KOPT-K1 (cell line): Measurements from ENCODE around the gene PACSIN2.

Source experiments
- H3K27ac ChIP-seq: fragments of 200-600 bp; sonication (generic); 2 replicates; pipeline ENCODE4 v1.5.1; 2016; ENCODE audit warnings: antibody characterized with exemption, mild to moderate bottlenecking, low read depth, low read length; ENCODE audit not compliant: poor library complexity, severe bottlenecking
- H3K36me3 ChIP-seq: fragments of 200-600 bp; sonication (generic); 2 replicates; pipeline ENCODE4 v1.5.1; 2017; ENCODE audit warnings: antibody characterized with exemption, mild to moderate bottlenecking, low read length, moderate library complexity; ENCODE audit not compliant: insufficient read depth
- H3K9me3 ChIP-seq: fragments of 200-600 bp; sonication (generic); 2 replicates; pipeline ENCODE4 v1.5.1; 2017; ENCODE audit warnings: antibody characterized with exemption, low read length, mild to moderate bottlenecking; ENCODE audit not compliant: insufficient read depth, poor library complexity, severe bottlenecking

PACSIN2 gene

DNA sequence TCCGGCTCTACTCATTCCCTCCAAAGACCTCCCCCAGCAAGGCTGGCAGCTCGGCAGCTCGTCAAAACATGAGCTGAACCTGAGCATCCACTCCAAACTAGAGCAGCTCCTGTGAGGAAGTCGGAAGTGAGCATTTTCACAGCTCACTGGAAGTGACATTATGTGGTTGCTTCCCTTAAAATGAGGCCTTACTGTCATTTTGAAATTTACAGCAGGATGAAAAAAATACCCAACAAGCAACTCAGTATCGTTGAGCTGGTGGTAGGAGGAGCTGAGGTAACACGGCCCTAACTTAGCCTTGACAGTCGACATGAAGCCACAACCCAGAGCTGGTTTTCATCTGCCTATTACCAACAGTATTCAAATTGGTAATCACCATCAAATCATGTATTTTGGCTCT lies 119.9 kb downstream of the PACSIN2 start:
- H3K27ac ChIP-seq: no peak overlapping the region

DNA sequence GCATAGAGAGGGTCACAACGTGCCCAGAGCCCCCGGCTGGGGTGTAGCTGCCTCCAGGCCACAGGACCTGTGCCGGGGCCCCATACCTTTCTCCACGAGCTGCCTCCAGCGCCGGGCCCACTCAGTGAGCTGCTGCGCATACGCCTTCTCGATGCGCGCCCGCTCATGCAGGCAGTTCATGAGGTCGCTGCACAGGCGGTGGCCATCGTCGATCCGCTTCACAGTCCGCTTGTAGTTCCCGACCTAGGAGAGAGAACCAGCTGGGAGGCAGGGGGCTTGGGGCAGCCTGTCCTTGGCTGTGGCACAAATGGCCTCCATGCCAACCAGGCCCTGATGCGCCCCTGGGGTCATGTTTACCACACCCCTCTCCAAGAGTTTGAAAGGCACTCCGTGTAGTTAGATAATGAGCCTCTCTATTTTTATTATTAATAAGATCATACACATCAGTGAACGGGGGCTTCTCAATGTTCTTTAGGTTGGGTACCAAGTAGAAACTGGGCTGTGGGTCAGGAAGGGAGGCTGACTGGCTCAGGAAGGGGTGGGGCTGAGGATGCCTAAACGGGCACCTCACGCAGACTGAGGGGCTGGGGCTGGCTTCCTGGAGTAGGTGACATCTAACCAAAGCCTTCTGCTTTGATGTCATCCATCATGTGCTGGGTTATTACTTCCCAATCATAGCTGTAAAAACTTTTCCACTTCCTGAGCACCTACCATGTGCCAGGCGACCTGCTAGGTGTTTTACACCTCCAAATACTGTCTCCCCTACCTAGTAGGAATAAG lies 121.4 kb downstream of the PACSIN2 start:
- Histone ChIP-seq H3K36me3 (peaks cover 40% of the 10 kb centered on the region), H3K27ac (no peak overlapping the region)

More for the DNA sequence above, 119.9 kb downstream of the PACSIN2 start:
- H3K36me3 ChIP-seq: peaks cover 26% of the 10 kb centered on the region; the same call in 1 of the 2 replicates
- H3K9me3 ChIP-seq: no peaks in the 10 kb centered on the region

DNA sequence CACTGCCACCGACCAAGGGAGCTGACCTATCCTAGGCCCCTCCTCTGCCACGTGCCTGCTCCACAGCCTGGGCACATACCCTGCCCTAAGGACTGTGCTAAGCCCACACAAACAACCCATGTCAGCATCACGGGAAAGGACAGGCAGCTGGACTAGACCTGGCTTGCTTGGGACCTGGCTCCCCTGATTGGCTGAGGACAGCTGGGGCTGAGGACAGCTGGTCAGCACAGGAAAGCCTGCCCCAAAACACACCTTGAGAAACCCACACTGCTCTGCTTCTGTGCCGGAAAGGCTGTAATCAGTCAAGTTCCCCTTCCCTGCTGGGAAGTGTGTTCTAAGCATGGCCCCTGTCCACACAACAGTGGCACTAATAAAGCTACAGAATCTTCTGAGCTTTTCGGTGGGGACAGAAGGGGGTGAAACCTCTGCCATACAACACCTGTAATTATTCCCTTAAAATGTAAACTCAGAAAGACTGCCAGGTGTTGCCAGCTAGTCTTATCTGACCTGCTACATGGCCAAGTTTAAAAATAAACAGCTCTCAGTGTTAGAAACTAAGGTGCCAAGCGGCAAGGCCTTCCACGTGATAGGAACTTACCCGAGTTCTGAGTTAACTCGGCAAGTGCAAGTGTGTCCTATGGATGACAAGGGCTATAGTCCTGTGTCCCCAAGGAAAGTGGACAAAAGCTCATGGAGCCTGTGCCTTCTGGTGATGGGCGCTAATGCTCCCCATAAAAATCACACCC lies 122.2 kb downstream of the PACSIN2 start:
- Histone ChIP-seq H3K27ac (no peak overlapping the region), H3K36me3 (peaks cover 49% of the 10 kb centered on the region), H3K9me3 (no peaks in the 10 kb centered on the region)

More for the DNA sequence above, 121.4 kb downstream of the PACSIN2 start:
- no peaks in the 10 kb centered on the region for H3K9me3 ChIP-seq

DNA sequence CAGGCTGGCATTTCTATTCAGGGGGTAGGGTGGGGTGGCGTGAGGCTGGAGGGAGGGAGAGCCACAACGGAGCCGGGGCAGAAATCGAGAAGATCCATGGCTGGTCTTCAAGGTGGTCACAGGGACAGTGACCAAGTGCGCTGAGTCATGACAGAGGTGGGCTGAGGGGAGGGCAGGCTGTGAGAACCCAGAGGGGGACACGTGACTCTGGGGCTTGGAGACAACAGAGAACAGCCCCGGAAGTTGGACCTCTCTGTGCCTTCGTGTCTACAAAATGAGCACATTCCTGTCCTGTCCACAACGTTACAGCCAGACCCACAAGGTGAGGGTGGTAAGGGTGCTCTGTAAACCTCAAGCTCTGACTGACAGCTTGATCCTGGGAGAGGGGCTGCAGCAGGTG lies 122.8 kb downstream of the PACSIN2 start:
- Histone ChIP-seq H3K36me3 (peaks cover 54% of the 10 kb centered on the region), H3K27ac (no peak overlapping the region), H3K9me3 (no peaks in the 10 kb centered on the region)

DNA sequence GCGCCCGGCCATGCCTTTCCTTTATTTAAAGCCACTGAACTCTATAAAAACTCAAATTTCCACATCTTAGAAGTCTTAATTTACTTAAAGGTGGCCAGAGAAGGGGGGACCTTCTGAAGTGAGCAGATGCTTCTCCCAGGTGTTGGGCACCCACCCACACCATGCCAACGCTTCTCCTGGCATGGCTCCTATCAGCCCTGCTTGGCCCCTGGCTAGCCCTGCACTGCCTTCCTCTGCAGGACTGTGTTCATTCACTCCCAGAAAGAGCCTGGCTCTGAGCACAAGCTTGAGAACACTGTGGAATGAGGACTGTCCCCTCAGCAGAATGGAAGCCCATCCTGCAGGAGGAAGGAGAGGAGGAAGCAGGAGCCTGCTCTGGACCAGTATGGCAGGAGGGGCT lies 123.3 kb downstream of the PACSIN2 start:
- H3K36me3 ChIP-seq: peaks cover 59% of the 10 kb centered on the region
- H3K27ac ChIP-seq: no peak overlapping the region
- H3K9me3 ChIP-seq: no peaks in the 10 kb centered on the region

DNA sequence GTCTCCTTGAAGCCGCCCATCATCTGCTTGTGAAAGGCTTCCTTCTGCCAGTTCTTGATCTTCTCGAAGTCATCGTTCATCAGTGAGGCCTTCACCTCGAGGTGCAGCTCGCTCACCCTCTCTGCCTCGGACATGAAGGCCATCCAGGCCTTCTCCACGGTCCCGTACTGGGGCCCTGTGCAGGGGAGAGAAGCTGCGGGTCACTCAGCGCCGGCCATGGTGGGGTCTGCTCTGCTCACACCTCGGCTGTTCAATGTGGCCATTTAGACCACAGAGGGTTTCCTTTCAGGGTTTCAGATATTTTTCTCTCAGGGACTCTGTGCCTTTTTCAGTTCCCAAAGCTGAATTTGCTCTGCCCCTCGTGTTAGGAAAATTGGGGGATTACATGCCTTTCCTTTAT lies 123.9 kb downstream of the PACSIN2 start:
- H3K27ac ChIP-seq: no peak overlapping the region
- H3K36me3 ChIP-seq: peaks cover 66% of the 10 kb centered on the region
- H3K9me3 ChIP-seq: no peaks in the 10 kb centered on the region

DNA sequence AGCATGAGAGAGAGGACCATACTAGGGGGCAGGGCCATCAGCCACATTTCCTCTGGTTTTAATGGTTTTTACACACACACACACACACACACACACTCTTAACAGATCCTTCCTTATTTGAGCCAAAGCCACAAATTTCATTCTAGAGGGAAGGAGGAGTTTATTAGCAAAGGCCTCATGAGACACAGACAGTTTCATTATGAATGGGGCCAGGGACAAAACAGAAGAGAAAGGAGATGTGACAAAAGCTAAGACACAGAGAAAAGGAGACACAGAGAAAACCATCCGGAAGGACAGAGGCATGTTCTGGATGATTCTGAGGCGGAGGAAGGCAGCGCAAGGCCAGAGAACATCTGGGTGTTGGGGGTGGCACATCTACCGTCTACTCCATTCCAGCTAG lies 125.6 kb downstream of the PACSIN2 start:
- H3K36me3 ChIP-seq: peaks cover 82% of the 10 kb centered on the region
- H3K27ac ChIP-seq: no peak overlapping the region
- H3K9me3 ChIP-seq: no peaks in the 10 kb centered on the region

DNA sequence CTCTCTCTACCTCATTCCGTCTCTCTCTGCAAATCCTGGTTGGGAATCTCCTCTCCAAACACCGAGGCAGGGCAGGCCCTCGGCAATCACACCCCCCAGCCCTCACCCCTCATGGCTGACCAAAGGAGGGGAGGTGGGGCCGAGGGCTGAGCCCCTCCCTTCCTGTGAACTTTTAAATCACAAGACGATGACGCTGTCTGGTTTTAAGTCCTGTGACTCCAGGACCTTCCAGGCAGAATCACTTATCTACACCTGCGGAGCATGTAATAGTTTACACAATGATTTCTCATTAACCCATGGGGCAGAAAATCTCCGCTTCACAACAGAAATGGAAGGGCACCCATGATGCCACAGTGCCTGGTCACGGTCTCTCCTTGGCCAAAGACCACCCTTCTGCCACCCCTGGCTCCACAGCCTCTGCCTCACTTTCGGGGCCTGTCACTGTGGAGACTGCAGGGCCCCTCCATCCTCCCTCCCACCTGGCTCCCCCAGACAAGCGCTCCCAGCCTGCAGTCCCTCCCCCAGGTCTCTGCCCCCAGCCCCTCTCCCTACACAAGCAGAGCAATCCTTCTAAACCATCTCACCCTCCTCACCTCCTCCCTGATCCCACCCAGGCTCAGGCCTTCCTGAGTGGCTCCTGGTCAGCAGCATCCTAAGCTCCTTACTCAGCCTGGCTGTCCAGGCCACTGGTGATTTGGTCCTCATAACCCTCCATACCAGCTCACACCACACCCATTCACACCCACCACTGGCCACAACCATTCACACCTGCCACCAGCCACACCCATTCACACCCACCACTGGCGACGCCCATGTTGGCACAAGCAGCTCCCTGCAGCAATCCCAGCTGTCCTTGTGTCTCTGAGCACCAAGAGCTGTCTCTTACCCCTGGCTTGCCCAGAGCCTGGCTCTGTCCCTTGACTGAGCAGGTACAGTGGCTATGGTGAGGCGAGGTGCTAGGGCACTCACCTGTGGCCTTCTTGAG lies 127.1 kb downstream of the PACSIN2 start:
- Histone ChIP-seq H3K27ac (no peak overlapping the region), H3K9me3 (no peaks in the 10 kb centered on the region), H3K36me3 (peaks cover 95% of the 10 kb centered on the region)

DNA sequence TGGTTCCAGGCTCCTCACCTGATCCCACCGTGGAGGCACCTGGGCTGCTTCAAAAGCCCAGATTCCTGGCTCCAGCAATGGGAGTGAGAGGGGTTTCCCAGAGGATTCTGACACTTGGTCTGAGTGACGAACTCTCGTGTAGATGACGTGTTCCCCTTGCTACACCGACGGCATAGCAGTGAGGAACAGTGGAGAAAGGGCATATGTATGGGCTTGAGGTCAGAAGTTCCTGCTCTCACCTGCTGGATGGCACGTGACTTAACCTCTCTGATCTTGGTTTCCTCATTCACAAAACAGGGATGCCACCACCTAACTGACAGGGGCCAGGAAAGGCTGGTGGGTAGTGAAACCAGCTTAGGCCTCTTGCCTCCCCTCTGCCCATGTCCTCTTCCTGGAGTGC lies 127.8 kb downstream of the PACSIN2 start:
- H3K9me3 ChIP-seq: no peaks in the 10 kb centered on the region
- no peak overlapping the region for H3K27ac ChIP-seq
- peaks cover 96% of the 10 kb centered on the region for H3K36me3 ChIP-seq

DNA sequence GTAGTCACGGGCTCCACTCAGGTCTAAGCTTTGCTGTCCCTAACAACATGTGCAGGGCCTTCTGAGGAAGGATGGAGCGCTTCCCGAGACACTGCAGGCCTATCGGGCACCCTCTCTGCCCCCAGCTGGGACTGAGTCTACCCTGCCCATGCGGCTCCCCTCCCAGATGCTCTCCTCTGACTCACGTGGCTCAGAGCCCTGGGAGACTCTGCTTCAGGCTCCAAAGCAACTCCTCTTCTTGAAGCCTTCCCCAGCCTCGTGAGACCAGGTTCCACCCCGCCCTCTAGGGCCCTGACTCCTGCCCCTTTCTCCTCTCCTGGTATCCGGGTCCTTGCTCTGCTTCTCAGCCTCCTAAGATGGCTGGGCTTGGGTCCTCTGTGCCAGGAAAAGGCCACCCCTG lies 129.5 kb downstream of the PACSIN2 start:
- no peak overlapping the region for H3K27ac ChIP-seq
- no peaks in the 10 kb centered on the region for H3K9me3 ChIP-seq
- peaks cover 97% of the 10 kb centered on the region for H3K36me3 ChIP-seq

DNA sequence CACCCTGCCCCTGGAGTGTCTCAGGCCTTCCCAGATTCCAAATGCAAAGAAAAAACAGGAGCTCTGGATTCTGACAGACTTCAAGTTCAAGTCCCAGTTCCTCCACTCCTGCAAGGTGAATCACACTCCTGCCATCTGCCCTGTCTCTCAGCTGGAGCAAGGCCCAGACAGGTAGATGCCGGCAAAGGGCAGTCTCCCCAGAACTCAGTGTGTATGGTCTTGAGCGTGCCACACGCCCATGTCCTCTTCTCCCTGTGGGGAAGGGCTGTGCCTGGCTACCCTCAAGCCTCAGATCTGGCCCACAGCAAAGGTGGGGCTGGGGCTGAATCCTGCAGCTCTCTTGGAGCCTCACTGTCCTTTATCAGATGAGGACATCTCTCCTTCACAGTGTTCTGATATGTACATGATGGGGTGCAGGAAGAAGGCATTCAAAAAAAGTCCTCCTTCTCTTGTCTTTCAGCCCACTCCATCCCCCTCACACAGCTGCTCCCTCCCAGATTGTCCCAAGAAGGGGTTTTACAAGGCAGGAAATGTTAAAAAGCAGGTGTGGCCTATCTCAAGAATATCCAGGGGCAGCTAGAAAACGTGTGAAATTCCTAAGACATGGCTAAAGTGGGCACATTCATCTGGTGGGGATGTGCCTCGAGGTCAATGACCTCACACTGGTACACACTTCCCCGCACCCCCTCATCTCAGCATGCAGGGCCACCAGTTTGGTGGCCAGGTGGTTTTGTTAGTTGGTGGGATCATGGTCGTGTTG lies 130.2 kb downstream of the PACSIN2 start:
- no peak overlapping the region for H3K27ac ChIP-seq

DNA sequence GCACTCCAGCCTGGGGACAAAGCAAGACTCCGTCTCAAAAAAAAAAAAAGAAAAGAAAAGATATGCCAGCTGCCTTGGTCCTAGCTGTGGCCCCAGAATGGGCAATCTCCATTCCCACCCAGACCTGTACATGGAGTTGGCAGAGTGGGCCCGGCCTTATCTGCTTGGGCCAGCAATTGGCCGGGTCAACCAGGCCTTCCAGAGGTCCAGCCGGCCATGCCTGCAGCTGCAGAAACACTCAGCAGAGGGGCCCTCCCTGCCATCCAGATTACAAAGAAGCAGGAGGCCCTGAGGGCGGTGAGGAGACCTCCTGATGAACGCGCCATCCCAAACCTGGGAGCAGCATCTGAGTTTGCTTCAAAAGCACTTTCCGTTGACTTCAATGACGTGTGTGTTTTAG lies 131.0 kb downstream of the PACSIN2 start:
- no peaks in the 10 kb centered on the region for H3K9me3 ChIP-seq

More for the DNA sequence above, 130.2 kb downstream of the PACSIN2 start:
- H3K9me3 ChIP-seq: no peaks in the 10 kb centered on the region
- peaks cover 98% of the 10 kb centered on the region for H3K36me3 ChIP-seq

DNA sequence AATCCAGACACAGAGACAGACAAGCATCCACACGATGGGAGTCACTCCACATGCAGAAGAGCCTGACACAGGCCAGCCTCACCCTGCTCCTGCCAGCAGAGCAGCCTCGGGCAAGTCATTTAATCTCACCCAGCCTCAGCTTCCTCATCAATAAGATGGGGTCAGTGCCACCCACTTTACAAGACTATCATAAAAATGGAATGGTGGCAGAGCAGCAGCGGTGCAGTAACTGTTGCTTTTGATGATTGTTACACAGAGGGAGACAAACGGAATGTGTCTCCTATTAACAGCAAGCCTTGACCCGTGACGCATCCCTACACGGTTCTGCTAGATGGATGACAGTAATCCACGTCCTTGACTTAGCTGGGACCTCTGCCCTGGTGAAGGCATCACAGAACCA lies 131.8 kb downstream of the PACSIN2 start:
- peaks cover 97% of the 10 kb centered on the region for H3K36me3 ChIP-seq
- no peaks in the 10 kb centered on the region for H3K9me3 ChIP-seq
- H3K27ac ChIP-seq: no peak overlapping the region

More for the DNA sequence above, 131.0 kb downstream of the PACSIN2 start:
- H3K36me3 ChIP-seq: peaks cover 97% of the 10 kb centered on the region
- no peak overlapping the region for H3K27ac ChIP-seq

DNA sequence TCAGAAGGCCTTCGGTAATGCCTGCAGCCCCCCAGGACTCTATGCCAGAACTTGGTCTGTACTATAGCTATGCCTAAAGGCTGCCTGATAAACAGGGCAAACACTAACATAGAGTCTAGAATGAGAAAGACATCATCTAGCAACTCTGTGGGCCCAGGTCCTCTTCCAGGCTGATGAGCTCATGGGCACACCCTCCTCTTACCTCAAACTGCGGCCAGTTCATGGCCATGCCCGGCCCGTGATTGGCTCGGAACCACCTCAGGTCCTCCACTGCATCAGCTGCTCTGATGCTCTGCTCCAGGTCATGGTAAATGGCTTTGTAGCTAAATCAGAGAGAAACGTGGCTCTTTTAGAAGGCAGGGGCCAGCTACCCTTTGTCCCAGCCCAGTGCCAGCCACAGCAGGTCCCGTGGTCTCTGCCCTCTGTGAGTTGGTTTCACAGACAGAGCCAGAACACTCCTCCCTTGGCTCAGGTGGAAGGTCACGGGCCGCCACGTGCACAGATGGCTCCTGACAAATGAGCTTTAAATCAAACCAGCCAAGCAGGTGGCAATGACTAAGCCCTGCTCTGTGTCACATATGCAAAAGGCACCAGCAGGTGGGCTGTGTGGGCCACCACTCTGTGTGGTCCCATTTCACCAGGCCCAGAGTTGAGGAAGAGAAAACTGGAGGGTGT lies 132.8 kb downstream of the PACSIN2 start:
- no peak overlapping the region for H3K27ac ChIP-seq

More for the DNA sequence above, 132.8 kb downstream of the PACSIN2 start:
- Histone ChIP-seq H3K36me3 (peaks cover 97% of the 10 kb centered on the region), H3K9me3 (no peaks in the 10 kb centered on the region)
